ENCODE results near the gene CACNA1F.

CACNA1F gene

DNA sequence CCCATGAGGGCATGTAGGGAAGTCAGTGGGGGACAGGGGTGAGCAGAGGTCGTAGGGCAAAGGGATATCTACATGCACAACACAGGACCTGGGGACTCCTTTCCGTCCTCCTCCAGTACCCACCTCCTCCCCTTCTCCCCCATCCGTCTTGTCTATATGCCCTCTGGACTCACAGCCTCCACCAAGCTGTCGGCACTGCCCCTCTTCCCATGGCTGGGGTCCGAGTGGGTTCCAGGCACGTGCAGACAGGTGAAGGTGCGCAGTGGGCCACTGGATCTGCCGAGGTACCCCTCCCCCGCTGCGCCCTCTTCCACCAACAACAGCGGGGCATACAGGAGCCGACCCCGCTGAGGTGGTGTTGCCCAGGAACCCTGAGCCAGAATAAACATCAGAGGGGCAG is 27.7 kb downstream of the CACNA1F start:
- Histone ChIP-seq H3K4me2 (ENCODE audit: low read length) (no peak overlapping the region), H3K4me1 (ENCODE audit: control insufficient read depth, insufficient read depth, low read length) (peaks cover 2% of the 10 kb centered on the region), H3K4me3 (ENCODE audit: low read length) (no peak overlapping the region), H3K36me3 (ENCODE audit: insufficient read depth, low read length) (no peaks in the 10 kb centered on the region), H3K27me3 (ENCODE audit: control insufficient read depth, insufficient read depth, low read length) (peaks cover 4% of the 10 kb centered on the region), H3K9me3 (replicated peaks; ENCODE audit: low read length) (no peaks in the 10 kb centered on the region), H3K9ac (ENCODE audit: low read depth, low read length) (no peak overlapping the region)

DNA sequence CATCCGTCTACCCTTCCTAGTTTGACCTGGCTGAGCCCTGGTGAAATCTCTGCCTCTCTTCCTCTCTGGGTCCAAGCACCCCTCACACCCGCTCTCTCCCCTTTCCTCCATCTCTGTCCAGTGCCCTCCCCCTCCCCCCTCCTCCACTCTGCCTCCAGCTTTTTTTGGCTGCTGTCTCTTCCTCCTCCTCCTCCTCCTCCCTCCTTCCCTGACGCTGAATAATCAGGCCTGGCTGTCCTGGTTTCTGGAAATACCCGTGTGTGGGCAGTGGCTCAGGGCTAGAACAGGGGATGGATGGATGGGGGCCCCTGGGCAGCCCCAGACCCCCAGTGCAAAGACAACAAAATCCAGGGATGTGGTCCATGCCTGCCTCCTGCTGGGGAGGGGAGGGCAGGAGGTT is 28.4 kb downstream of the CACNA1F start:
- no peak overlapping the region for H3K4me3 ChIP-seq (ENCODE audit: low read length)

GRCh38 chrX:49204017-49204416 is 29.1 kb downstream of the CACNA1F start:
- peaks cover 5% of the 10 kb centered on the region for H3K4me1 ChIP-seq (ENCODE audit: control insufficient read depth, insufficient read depth, low read length)
- no peaks in the 10 kb centered on the region for H3K27me3 ChIP-seq (ENCODE audit: control insufficient read depth, insufficient read depth, low read length)
- no peaks in the 10 kb centered on the region for H3K36me3 ChIP-seq (ENCODE audit: insufficient read depth, low read length)
- H3K4me2 ChIP-seq (ENCODE audit: low read length), result no peak overlapping the region
- H3K9me3 ChIP-seq (replicated peaks; ENCODE audit: low read length), result no peaks in the 10 kb centered on the region
- H3K9ac ChIP-seq (ENCODE audit: low read depth, low read length), result no peak overlapping the region
- no peak overlapping the region for H3K4me3 ChIP-seq (ENCODE audit: low read length)

More for the DNA sequence above, 28.4 kb downstream of the CACNA1F start:
- H3K27me3 ChIP-seq (ENCODE audit: control insufficient read depth, insufficient read depth, low read length), result no peaks in the 10 kb centered on the region
- no peak overlapping the region for H3K9ac ChIP-seq (ENCODE audit: low read depth, low read length)
- H3K4me1 ChIP-seq (ENCODE audit: control insufficient read depth, insufficient read depth, low read length), result peaks cover 5% of the 10 kb centered on the region
- no peak overlapping the region for H3K4me2 ChIP-seq (ENCODE audit: low read length)
- H3K36me3 ChIP-seq (ENCODE audit: insufficient read depth, low read length), result no peaks in the 10 kb centered on the region
- no peaks in the 10 kb centered on the region for H3K9me3 ChIP-seq (replicated peaks; ENCODE audit: low read length)

- Histone ChIP-seq H3K9ac (ENCODE audit: low read depth, low read length) (no peak overlapping the region), H3K4me3 (ENCODE audit: low read length) (no peak overlapping the region), H3K27me3 (ENCODE audit: control insufficient read depth, insufficient read depth, low read length) (no peaks in the 10 kb centered on the region), H3K4me1 (ENCODE audit: control insufficient read depth, insufficient read depth, low read length) (peaks cover 5% of the 10 kb centered on the region), H3K4me2 (ENCODE audit: low read length) (no peak overlapping the region), H3K9me3 (replicated peaks; ENCODE audit: low read length) (no peaks in the 10 kb centered on the region), H3K36me3 (ENCODE audit: insufficient read depth, low read length) (no peaks in the 10 kb centered on the region)
Observed at GRCh38 chrX:49203536-49203935, 29.6 kb downstream of the CACNA1F start.

DNA sequence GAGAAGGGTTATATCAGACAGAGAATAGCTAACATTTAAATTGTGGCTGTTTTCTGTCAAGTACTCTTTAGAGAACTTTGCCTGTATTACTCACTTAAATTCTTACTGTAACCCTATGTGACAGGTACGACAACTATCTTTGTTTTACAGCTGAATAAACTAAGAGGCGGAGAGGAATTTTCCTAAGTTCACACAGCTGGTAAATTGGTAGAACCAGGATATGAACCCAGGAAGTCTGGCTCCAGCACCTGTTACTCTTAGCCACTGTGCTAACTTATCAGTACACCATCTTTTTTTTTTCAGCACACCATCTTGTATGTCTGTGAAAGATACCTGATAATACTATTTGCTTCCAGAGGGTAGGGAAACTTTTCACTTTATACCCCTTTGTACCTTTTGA is 31.1 kb downstream of the CACNA1F start:
- Histone ChIP-seq H3K27me3 (ENCODE audit: control insufficient read depth, insufficient read depth, low read length) (no peaks in the 10 kb centered on the region), H3K4me2 (ENCODE audit: low read length) (no peak overlapping the region), H3K9me3 (replicated peaks; ENCODE audit: low read length) (no peaks in the 10 kb centered on the region), H3K9ac (ENCODE audit: low read depth, low read length) (no peak overlapping the region), H3K4me3 (ENCODE audit: low read length) (no peak overlapping the region), H3K36me3 (ENCODE audit: insufficient read depth, low read length) (no peaks in the 10 kb centered on the region), H3K4me1 (ENCODE audit: control insufficient read depth, insufficient read depth, low read length) (peaks cover 5% of the 10 kb centered on the region)

DNA sequence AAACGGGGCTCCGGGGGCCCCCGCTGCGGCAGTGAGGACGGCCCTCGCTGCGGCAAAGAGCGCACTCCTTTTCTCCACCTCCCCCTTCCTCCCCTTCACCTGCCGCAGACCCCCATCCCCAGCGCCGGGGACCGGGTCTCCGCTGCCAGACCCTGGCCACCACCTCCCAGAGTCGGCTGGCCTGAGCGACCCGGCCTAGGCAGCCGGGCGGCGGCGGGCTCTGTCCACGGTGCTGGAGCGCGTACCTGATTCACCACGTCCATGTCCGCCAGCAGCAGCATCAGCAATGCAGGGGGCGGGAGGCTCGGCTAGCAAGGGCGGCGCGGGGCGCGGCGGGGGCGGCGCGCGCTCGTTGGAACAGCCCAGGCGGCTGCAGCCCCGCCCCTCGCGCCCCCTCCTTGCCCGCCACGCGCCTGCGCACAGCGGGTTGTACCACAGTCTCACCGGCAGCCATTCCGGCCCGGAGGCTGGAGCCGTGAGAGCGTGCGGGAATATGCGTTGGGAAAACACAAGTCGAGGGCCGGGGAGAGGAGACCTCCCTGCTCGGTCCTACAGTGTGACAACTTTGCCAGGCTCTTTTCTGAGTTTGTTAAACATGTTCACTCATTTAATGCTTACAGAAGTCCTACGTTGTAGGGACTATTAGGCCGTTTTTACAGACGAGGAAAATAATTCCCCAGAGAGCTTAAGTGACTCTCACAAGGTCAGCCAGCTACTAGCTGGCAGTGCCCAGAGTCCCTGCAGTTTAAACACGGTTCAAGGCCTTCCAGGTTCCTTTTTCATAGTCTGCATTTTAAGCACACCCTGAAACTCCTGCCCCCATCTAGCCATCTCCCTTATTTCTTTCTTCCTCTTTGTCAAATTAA is 33.0 kb downstream of the CACNA1F start, which contains the start of gene SYP:
Gene SYP, minus strand, starts transcription at position 288 of the 866 bp plus-strand sequence. Its CDS starts 7 bp downstream, at position 281.
- peak within 1 kb of the TSS; percentile 74 for H3K9ac ChIP-seq (ENCODE audit: low read depth, low read length)

GRCh38 chrX:49199315-49199595 is 33.9 kb downstream of the CACNA1F start:
- H3K4me3 ChIP-seq (ENCODE audit: low read length), result no peak overlapping the region
- no peak overlapping the region for H3K4me2 ChIP-seq (ENCODE audit: low read length)

More for the DNA sequence above, 33.0 kb downstream of the CACNA1F start, which contains the start of gene SYP:
- Histone ChIP-seq H3K4me1 (ENCODE audit: control insufficient read depth, insufficient read depth, low read length) (peaks cover 5% of the 10 kb centered on the region), H3K4me2 (ENCODE audit: low read length) (peak within 1 kb of the TSS; percentile 89), H3K4me3 (ENCODE audit: low read length) (peak within 1 kb of the TSS; percentile 66), H3K27me3 (ENCODE audit: control insufficient read depth, insufficient read depth, low read length) (no peaks in the 10 kb centered on the region), H3K36me3 (ENCODE audit: insufficient read depth, low read length) (no peaks in the 10 kb centered on the region), H3K9me3 (replicated peaks; ENCODE audit: low read length) (no peaks in the 10 kb centered on the region)

DNA sequence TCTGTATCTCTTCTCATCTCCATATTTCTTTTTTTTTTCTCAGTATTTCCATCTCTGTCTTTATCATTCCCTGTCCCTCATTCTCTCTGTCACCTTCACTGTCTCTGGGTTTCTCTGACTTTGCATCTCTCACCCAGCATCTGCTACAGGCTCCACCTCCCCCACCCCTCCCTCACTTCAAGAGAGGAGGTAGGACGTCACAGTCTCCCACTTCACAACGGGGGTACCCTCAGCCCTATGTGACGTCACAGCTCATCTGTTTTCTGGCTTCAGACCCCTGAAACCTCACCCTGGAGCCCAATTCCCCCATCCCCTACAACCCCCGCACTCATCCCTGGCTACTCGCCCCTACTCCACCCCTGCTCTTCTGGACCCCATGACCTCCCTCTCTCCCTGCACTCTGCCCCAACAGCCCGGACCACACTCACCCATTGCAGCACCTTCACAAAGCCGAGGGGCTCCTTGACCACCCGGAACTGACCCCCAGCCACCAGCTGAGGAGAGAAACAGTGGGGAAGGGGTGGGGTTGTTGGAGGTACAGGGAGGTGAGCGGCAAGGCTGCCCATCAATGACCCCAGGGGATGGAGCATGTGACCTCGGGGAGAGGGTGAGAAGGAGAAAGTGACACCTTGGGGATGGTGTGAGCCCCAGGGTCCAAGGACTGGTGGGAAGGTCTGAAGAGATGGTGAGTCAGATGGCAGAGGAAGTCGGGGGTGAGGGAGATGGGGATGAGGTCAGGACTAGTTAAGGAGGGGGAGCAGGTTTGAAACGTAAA is 34.4 kb downstream of the CACNA1F start:
- H3K4me2 ChIP-seq (ENCODE audit: low read length), result no peak overlapping the region
- H3K9ac ChIP-seq (ENCODE audit: low read depth, low read length), result no peak overlapping the region
- H3K4me1 ChIP-seq (ENCODE audit: control insufficient read depth, insufficient read depth, low read length), result peaks cover 5% of the 10 kb centered on the region
- H3K4me3 ChIP-seq (ENCODE audit: low read length), result no peak overlapping the region
- H3K36me3 ChIP-seq (ENCODE audit: insufficient read depth, low read length), result no peaks in the 10 kb centered on the region
- no peaks in the 10 kb centered on the region for H3K9me3 ChIP-seq (replicated peaks; ENCODE audit: low read length)
- no peaks in the 10 kb centered on the region for H3K27me3 ChIP-seq (ENCODE audit: control insufficient read depth, insufficient read depth, low read length)

More at GRCh38 chrX:49199315-49199595, 33.9 kb downstream of the CACNA1F start:
- Histone ChIP-seq H3K36me3 (ENCODE audit: insufficient read depth, low read length) (no peaks in the 10 kb centered on the region), H3K4me1 (ENCODE audit: control insufficient read depth, insufficient read depth, low read length) (peaks cover 5% of the 10 kb centered on the region), H3K9me3 (replicated peaks; ENCODE audit: low read length) (no peaks in the 10 kb centered on the region), H3K9ac (ENCODE audit: low read depth, low read length) (no peak overlapping the region), H3K27me3 (ENCODE audit: control insufficient read depth, insufficient read depth, low read length) (no peaks in the 10 kb centered on the region)

- no peaks in the 10 kb centered on the region for H3K9me3 ChIP-seq (replicated peaks; ENCODE audit: low read length)
- H3K4me2 ChIP-seq (ENCODE audit: low read length), result no peak overlapping the region
- H3K4me3 ChIP-seq (ENCODE audit: low read length), result no peak overlapping the region
- no peak overlapping the region for H3K9ac ChIP-seq (ENCODE audit: low read depth, low read length)
- H3K27me3 ChIP-seq (ENCODE audit: control insufficient read depth, insufficient read depth, low read length), result no peaks in the 10 kb centered on the region
- no peaks in the 10 kb centered on the region for H3K36me3 ChIP-seq (ENCODE audit: insufficient read depth, low read length)
- peaks cover 5% of the 10 kb centered on the region for H3K4me1 ChIP-seq (ENCODE audit: control insufficient read depth, insufficient read depth, low read length)
Observed at GRCh38 chrX:49197543-49198087, 35.5 kb downstream of the CACNA1F start.

- H3K9me3 ChIP-seq (replicated peaks; ENCODE audit: low read length), result no peaks in the 10 kb centered on the region
- H3K27me3 ChIP-seq (ENCODE audit: control insufficient read depth, insufficient read depth, low read length), result no peaks in the 10 kb centered on the region
- H3K36me3 ChIP-seq (ENCODE audit: insufficient read depth, low read length), result no peaks in the 10 kb centered on the region
- no peak overlapping the region for H3K9ac ChIP-seq (ENCODE audit: low read depth, low read length)
- H3K4me1 ChIP-seq (ENCODE audit: control insufficient read depth, insufficient read depth, low read length), result peaks cover 5% of the 10 kb centered on the region
- no peak overlapping the region for H3K4me2 ChIP-seq (ENCODE audit: low read length)
- H3K4me3 ChIP-seq (ENCODE audit: low read length), result no peak overlapping the region
Observed at GRCh38 chrX:49193542-49193964, 39.6 kb downstream of the CACNA1F start.

- no peaks in the 10 kb centered on the region for H3K9me3 ChIP-seq (replicated peaks; ENCODE audit: low read length)
- H3K9ac ChIP-seq (ENCODE audit: low read depth, low read length), result no peak overlapping the region
- H3K36me3 ChIP-seq (ENCODE audit: insufficient read depth, low read length), result no peaks in the 10 kb centered on the region
- peaks cover 5% of the 10 kb centered on the region for H3K4me1 ChIP-seq (ENCODE audit: control insufficient read depth, insufficient read depth, low read length)
- H3K27me3 ChIP-seq (ENCODE audit: control insufficient read depth, insufficient read depth, low read length), result no peaks in the 10 kb centered on the region
- H3K4me3 ChIP-seq (ENCODE audit: low read length), result no peak overlapping the region
- no peak overlapping the region for H3K4me2 ChIP-seq (ENCODE audit: low read length)
Observed at GRCh38 chrX:49192722-49193328, 40.3 kb downstream of the CACNA1F start.

Measured in skeletal muscle satellite cell (primary cell).